Calu3 (cell line): Measurements from ENCODE around the gene ARL14EP. TPM values are rescaled to one million over a fixed set of nuclear protein-coding genes. Genes with fewer than 3 reads are reported as not detected.

Source experiments
- BruUV-seq: library from RNA; stranded (reverse); fragments of 400-500 nt; replicated peaks from 2 replicates; lab custom pipeline; 2021; lab: Mats Ljungman, UMichigan
- CTCF ChIA-PET: fragments of 300-600 bp; sonication (Branson Sonifier 250); formaldehyde crosslinking; loops from one replicate; lab custom pipeline; 2022; ENCODE audit warnings: antibody characterized with exemption; lab: Charles Lee
- DNase-seq: peaks from one replicate; pipeline ENCODE4 v3.0.0; 2022
- H3K27ac Mint-ChIP-seq: one replicate; pipeline ENCODE4 v1.8.0; 2022; ENCODE audit warnings: mixed read lengths; ENCODE audit not compliant: unreplicated experiment
- H3K27me3 Mint-ChIP-seq: one replicate; pipeline ENCODE4 v1.8.0; 2022; ENCODE audit warnings: mixed read lengths; ENCODE audit not compliant: unreplicated experiment
- H3K36me3 Mint-ChIP-seq: one replicate; pipeline ENCODE4 v1.8.0; 2022; ENCODE audit warnings: mild to moderate bottlenecking, moderate library complexity, mixed read lengths; ENCODE audit not compliant: insufficient read depth, unreplicated experiment
- H3K4me1 Mint-ChIP-seq: one replicate; pipeline ENCODE4 v1.8.0; 2022; ENCODE audit warnings: mild to moderate bottlenecking, low read depth, mixed read lengths; ENCODE audit not compliant: unreplicated experiment
- H3K4me3 Mint-ChIP-seq: one replicate; pipeline ENCODE4 v1.8.0; 2022; ENCODE audit warnings: mild to moderate bottlenecking, low read depth, moderate library complexity, mixed read lengths; ENCODE audit not compliant: unreplicated experiment
- H3K9me3 Mint-ChIP-seq: one replicate; pipeline ENCODE4 v1.8.0; 2022; ENCODE audit warnings: low read depth, mixed read lengths; ENCODE audit not compliant: unreplicated experiment
- CTCF ChIP-seq: fragments of 200-600 bp; IDR thresholded peaks from one replicate; pipeline ENCODE4 v1.8.0; 2022; ENCODE audit warnings: antibody characterized with exemption; ENCODE audit not compliant: unreplicated experiment
- intact Hi-C: fragments of 100-400 bp; cut with micrococcal nuclease; formaldehyde crosslinking; loops from one replicate; pipeline ENCODE4 v1.10.0; 2022; ENCODE audit not compliant: unreplicated experiment
- total RNA-seq: library from RNA; stranded (reverse); gene quantifications from 2 replicates; pipeline ENCODE4 v1.2.3, GENCODE V29; 2022

ARL14EP gene
- total RNA-seq, 1 experiment from 2014 or later: 17.6 TPM

GRCh38 chr11:30346068-30346688 is 23.3 kb downstream of the ARL14EP start:
- no peaks in the 10 kb centered on the region for H3K9me3 Mint-ChIP-seq
- H3K27ac Mint-ChIP-seq: no peak overlapping the region
- no peaks in the 10 kb centered on the region for H3K36me3 Mint-ChIP-seq
- peak; percentile 18 for TF ChIP-seq CTCF
- intact Hi-C loops: loop anchor here (1.0 to 2.0 kb wide), 2 partner anchors 509 to 573 kb away; no protein-coding TSS in a partner anchor
- no peak overlapping the region for H3K4me3 Mint-ChIP-seq
- peaks cover 14% of the 10 kb centered on the region for H3K27me3 Mint-ChIP-seq
- CTCF ChIA-PET: interaction anchor here (0.6 kb wide), 1 partner anchor 565 kb away, joined by 3 read pairs; no protein-coding TSS in a partner anchor
- BruUV-seq: no TSS peak
- peak; percentile 10 for DNase-seq
- H3K4me1 Mint-ChIP-seq: no peaks in the 10 kb centered on the region

GRCh38 chr11:30348035-30348434 is 25.1 kb downstream of the ARL14EP start:
- H3K4me1 Mint-ChIP-seq: no peaks in the 10 kb centered on the region
- no peak overlapping the region for H3K27ac Mint-ChIP-seq
- no peak for TF ChIP-seq CTCF
- CTCF ChIA-PET: interaction anchor here (0.7 kb wide), 1 partner anchor 45 kb away, joined by 5 read pairs; no protein-coding TSS in a partner anchor
- H3K9me3 Mint-ChIP-seq: no peaks in the 10 kb centered on the region
- H3K4me3 Mint-ChIP-seq: no peak overlapping the region
- peaks cover 30% of the 10 kb centered on the region for H3K27me3 Mint-ChIP-seq
- intact Hi-C loops: no loop called here
- no TSS peak for BruUV-seq
- H3K36me3 Mint-ChIP-seq: no peaks in the 10 kb centered on the region
- DNase-seq: no peak

- Mint-ChIP-seq H3K9me3 (no peaks in the 10 kb centered on the region), H3K4me1 (no peaks in the 10 kb centered on the region), H3K36me3 (no peaks in the 10 kb centered on the region), H3K4me3 (no peak overlapping the region), H3K27ac (no peak overlapping the region), H3K27me3 (peaks cover 30% of the 10 kb centered on the region)
- TF ChIP-seq CTCF: no peak
- intact Hi-C loops: no loop called here
- CTCF ChIA-PET: no interaction called here
- DNase-seq: no peak
- BruUV-seq: no TSS peak
These were observed 27.0 kb downstream of the ARL14EP start for GRCh38 chr11:30349885-30350284.

GRCh38 chr11:30350384-30350783 is 27.5 kb downstream of the ARL14EP start:
- H3K9me3 Mint-ChIP-seq: no peaks in the 10 kb centered on the region
- CTCF ChIA-PET: no interaction called here
- no peaks in the 10 kb centered on the region for H3K36me3 Mint-ChIP-seq
- BruUV-seq: no TSS peak
- no peak overlapping the region for H3K27ac Mint-ChIP-seq
- TF ChIP-seq CTCF: no peak
- no peaks in the 10 kb centered on the region for H3K4me1 Mint-ChIP-seq
- intact Hi-C loops: no loop called here
- peaks cover 30% of the 10 kb centered on the region for H3K27me3 Mint-ChIP-seq
- DNase-seq: no peak
- no peak overlapping the region for H3K4me3 Mint-ChIP-seq
